Effector CD4-positive, alpha-beta T cell (primary cell): Measurements from ENCODE around the gene RPL18A.

Experiments
- DNase-seq: peaks from one replicate; pipeline ENCODE4 v3.0.0-alpha.2; 2020

The RPL18A gene

DNA sequence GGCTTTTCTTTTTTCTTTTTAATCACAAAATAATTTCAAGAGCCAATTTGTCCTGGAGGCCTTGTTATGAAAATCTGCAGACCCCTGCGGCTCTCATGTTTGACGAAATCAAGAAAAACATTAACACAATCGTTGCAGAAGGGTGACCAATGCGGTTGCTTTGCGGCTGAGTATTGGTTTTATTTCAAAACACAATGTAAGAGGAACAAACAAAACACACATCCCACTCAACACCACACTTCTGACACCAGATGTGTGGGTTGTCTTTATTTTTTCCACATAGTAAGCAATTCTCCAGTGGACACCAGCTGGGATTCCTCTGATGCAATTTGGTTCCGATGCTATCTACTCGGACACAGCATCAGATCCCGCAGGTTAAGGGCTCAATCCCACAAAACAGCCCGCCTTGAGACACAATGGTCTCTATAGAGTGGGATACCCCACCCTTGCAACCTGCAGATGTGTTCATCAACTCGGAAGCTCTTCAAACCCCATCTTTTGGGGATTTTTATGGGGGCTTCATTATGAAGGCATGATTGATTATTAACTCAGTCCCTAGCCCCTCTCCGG lies 51.2 kb downstream of the RPL18A start:
- DNase-seq: no peak
